Measurements from ENCODE around the gene SLIT3. TPM values are rescaled to one million over a fixed set of nuclear protein-coding genes. Genes with fewer than 3 reads are reported as not detected.

SLIT3 gene
- total and polyA plus RNA-seq, 9 of the 15 experiments (the other 6 are each of a cell fraction or from before 2014, with no cell fraction given): 0.01 to 0.04 TPM; not detected in 7

- no TSS peak for BruUV-seq (replicated peaks)
- H3K36me3 ChIP-seq (ENCODE audit: control insufficient read depth, insufficient read depth, low read length): no peaks in the 10 kb centered on the region
- no peak overlapping the region for H3K4me3 ChIP-seq
- H3K4me1 ChIP-seq (replicated peaks in 1 of 2; ENCODE audit: control insufficient read depth in 2 of 2, insufficient read depth in 2 of 2, low read length in 2 of 2): no peaks in the 10 kb centered on the region
- FAIRE-seq: no peak
- no peaks in the 10 kb centered on the region for H3K79me2 ChIP-seq (ENCODE audit: control insufficient read depth, insufficient read depth, low read length)
- POLR2A ChIA-PET: no interaction called here
- no peak overlapping the region for H3K27ac ChIP-seq (ENCODE audit: extremely low read depth, low read depth, low read length)
- no peaks in the 10 kb centered on the region for H3K9me1 ChIP-seq (ENCODE audit: control insufficient read depth, insufficient read depth, low read length)
- TF ChIP-seq ADNP (tag; IDR thresholded peaks at IDR 0.05) (no peak), CHD2 (IDR thresholded peaks at IDR 0.05; ENCODE audit: low read depth, low read length) (no peak), SIN3B (IDR thresholded peaks at IDR 0.05; ENCODE audit: low read depth) (no peak), RBM39 (optimal IDR thresholded peaks at IDR 0.05; ENCODE audit: low read depth, low read length) (no peak), DPF2 (IDR thresholded peaks at IDR 0.05) (no peak), RBM17 (IDR thresholded peaks at IDR 0.05; ENCODE audit: borderline replicate concordance, low read depth, low read length) (no peak), BCL6 (CRISPR knock-in tag; IDR thresholded peaks at IDR 0.05) (no peak), ZNF77 (CRISPR knock-in tag; IDR thresholded peaks at IDR 0.05) (no peak), BRF1 (IDR thresholded peaks at IDR 0.05; ENCODE audit: borderline replicate concordance, extremely low read depth, insufficient read length) (no peak), PCBP2 (IDR thresholded peaks at IDR 0.05; ENCODE audit: low read depth, low read length, poor library complexity, severe bottlenecking) (no peak), HNRNPL (IDR thresholded peaks at IDR 0.05; ENCODE audit: low read depth, low read length) (no peak), TFE3 (CRISPR knock-in tag; IDR thresholded peaks at IDR 0.05) (no peak), KAT2B (IDR thresholded peaks at IDR 0.05; ENCODE audit: low read depth, low read length) (no peak), AFF1 (IDR thresholded peaks at IDR 0.05; ENCODE audit: low read depth in 1 of 2, partially characterized antibody in 2 of 2) (no peak)
- no peak overlapping the region for H3K9ac ChIP-seq (ENCODE audit: insufficient read depth in 1 of 2, low read depth in 2 of 2, low read length in 2 of 2)
- no peak overlapping the region for H2AFZ ChIP-seq (ENCODE audit: low read depth, low read length)
- intact Hi-C loops (cut with micrococcal nuclease) (no loop called here), in situ Hi-C loops (cut with MboI) (no loop called here)
- no peak for DNase-seq (ENCODE audit: extremely low read depth in 1 of 4, low spot score in 3 of 4)
- WGBS (ENCODE audit: insufficient coverage, low coverage, missing lambda C conversion rate): 1% methylated on average over 8 of the region's 8 CpGs
- no peaks in the 10 kb centered on the region for H4K20me1 ChIP-seq (replicated peaks; ENCODE audit: control insufficient read depth, insufficient read depth, low read length)
- CTCF ChIA-PET (ENCODE audit: low intra/inter-chr PET ratio): no interaction called here
- no peaks in the 10 kb centered on the region for H3K9me3 ChIP-seq (replicated peaks; ENCODE audit: control insufficient read depth, insufficient read depth, low read depth, low read length)
- ATAC-seq: no peak
- H3K27me3 ChIP-seq (ENCODE audit: control insufficient read depth in 2 of 2, insufficient read depth in 2 of 2, low read length in 2 of 2): peaks cover 3 to 15% of the 10 kb centered on the region in 2 experiments; a peak in 4 of 5 replicates
- H3K4me2 ChIP-seq (ENCODE audit: insufficient read depth, low read length): no peak overlapping the region
These were observed 560.1 kb downstream of the SLIT3 start for GRCh38 chr5:168740811-168741213.
